ENCODE data around the gene PKHD1. TPM values are rescaled to one million over a fixed set of nuclear protein-coding genes. Genes with fewer than 3 reads are reported as not detected.

The PKHD1 gene
- total and polyA plus RNA-seq, 2 of the 8 experiments (the other 6 are each of a cell fraction or from before 2014, with no cell fraction given), result 0.06 to 0.09 TPM

DNA sequence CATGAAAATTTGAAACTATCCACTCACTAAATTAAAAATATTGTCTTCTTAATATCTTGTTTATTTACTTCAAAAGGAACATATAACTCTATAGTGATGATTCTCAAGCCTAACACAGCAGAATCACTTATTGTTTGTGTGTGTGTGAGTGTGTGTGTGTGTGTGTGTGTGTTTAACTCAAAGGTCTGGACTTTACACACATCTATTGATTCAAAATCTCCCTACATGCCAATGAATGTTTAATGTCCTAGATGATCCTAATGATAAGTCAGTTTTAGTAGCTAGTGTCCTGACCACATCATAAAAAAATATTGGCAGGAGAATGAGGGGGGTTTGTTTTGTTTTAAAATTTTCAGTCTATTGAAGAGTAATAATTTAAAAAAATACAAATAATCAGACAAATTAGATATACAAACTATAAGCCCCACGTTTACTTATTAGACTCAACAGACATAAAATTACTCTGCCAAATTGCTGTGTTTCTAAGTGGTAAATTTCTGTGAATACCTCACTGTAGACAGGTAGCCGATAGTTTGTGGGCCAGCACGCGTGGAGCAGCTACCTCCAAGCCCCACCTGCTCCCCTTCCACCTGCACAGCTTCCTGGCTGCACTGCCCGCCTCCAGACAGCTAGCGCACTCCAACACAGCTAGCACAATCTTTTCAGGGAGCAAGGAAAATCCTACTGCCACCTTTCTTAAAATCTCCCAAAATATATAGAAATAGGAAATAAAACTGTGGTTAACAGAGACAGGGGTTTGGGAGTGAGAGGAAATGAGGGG is 349.6 kb downstream of the PKHD1 start (continued):
- no peak for TF ChIP-seq CHD7 (IDR thresholded peaks at IDR 0.05; ENCODE audit: insufficient replicate concordance, low read length)
- no peak for TF ChIP-seq SRF (IDR thresholded peaks at IDR 0.05; ENCODE audit: low read depth, low read length)
- TF ChIP-seq, protein P1, sequence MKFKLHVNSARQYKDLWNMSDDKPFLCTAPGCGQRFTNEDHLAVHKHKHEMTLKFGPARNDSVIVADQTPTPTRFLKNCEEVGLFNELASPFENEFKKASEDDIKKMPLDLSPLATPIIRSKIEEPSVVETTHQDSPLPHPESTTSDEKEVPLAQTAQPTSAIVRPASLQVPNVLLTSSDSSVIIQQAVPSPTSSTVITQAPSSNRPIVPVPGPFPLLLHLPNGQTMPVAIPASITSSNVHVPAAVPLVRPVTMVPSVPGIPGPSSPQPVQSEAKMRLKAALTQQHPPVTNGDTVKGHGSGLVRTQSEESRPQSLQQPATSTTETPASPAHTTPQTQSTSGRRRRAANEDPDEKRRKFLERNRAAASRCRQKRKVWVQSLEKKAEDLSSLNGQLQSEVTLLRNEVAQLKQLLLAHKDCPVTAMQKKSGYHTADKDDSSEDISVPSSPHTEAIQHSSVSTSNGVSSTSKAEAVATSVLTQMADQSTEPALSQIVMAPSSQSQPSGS (IDR thresholded peaks at IDR 0.05; ENCODE audit: low read length), result no peak
- TF ChIP-seq NANOG (IDR thresholded peaks at IDR 0.05; ENCODE audit: insufficient read depth, low read depth, low read length, poor library complexity, severe bottlenecking), result no peak

Data from H1 (cell line).